Effector memory CD8-positive, alpha-beta T cell (primary cell): Measurements from ENCODE around the gene NLRP5.
A peak's percentile ranks its signal among the peaks of the same experiment; 100 is the strongest.
"Not testable (repeated sequence)": the region's sequence is repeated elsewhere in the genome, so short reads cannot be mapped to it uniquely, and the experiment has no call there.

ENCODE experiments used
- ATAC-seq: fragments of 150-1000 bp; cut with Tn5 transposase; replicated peaks from 2 replicates; pipeline ENCODE4 v1.10.0; 2021; ENCODE audit warnings: mild to moderate bottlenecking, moderate library complexity
- DNase-seq, 3 experiments: peaks; one replicate each; pipeline ENCODE4 v3.0.0; 2021
- H3K27ac Mint-ChIP-seq, 2 donors: one replicate each; pipeline ENCODE4 v1.8.0; 2022; ENCODE audit warnings: mild to moderate bottlenecking in 2 of 2, mixed read lengths in 2 of 2, moderate library complexity in 2 of 2
- H3K27me3 Mint-ChIP-seq, 2 donors: one replicate each; pipeline ENCODE4 v1.8.0; 2022; ENCODE audit warnings: mixed read lengths in 2 of 2
- H3K36me3 Mint-ChIP-seq: one replicate; pipeline ENCODE4 v1.8.0; 2022; ENCODE audit warnings: mild to moderate bottlenecking, moderate library complexity, mixed read lengths; ENCODE audit not compliant: insufficient read depth
- H3K4me1 Mint-ChIP-seq, 2 donors: one replicate each; pipeline ENCODE4 v1.8.0; 2022; ENCODE audit warnings: low read depth in 2 of 2, mixed read lengths in 2 of 2
- H3K4me3 Mint-ChIP-seq, 2 donors: one replicate each; pipeline ENCODE4 v1.8.0; 2022; ENCODE audit warnings: mild to moderate bottlenecking in 2 of 2, mixed read lengths in 2 of 2, moderate library complexity in 2 of 2
- H3K9me3 Mint-ChIP-seq, 2 donors: one replicate each; pipeline ENCODE4 v1.8.0; 2022; ENCODE audit warnings: mixed read lengths in 2 of 2

Gene NLRP5

DNA sequence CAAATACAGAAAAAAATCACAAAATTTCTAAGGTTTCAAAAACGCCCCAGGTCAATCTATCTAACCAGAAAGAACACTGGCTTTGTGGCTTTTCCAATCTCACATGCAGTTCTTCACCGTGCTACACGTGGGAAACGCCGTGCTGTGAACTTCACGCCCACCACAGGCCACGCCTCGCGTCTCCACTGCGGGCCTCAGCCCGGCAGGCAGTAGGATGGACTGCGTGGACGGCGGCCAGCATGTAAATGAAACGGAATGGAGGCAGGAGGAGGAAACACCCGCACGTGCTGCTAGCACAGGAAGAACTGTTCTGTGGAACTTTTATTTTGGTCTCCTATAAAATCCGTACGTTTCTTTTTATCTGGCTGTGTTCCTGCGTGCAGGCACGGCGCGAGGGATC lies 110.7 kb downstream of the NLRP5 start:
- no peaks in the 10 kb centered on the region for H3K27me3 Mint-ChIP-seq
- peaks cover 19% of the 10 kb centered on the region for H3K36me3 Mint-ChIP-seq
- no peak for DNase-seq
- no peak overlapping the region for H3K4me3 Mint-ChIP-seq
- no peaks in the 10 kb centered on the region for H3K9me3 Mint-ChIP-seq
- no peak for ATAC-seq
- H3K4me1 Mint-ChIP-seq = peaks cover 9 to 15% of the 10 kb centered on the region in 2 donors
- no peak overlapping the region for H3K27ac Mint-ChIP-seq

GRCh38 chr19:56097776-56098175 lies 111.2 kb downstream of the NLRP5 start:
- Mint-ChIP-seq H3K9me3 (no peaks in the 10 kb centered on the region), H3K27me3 (no peaks in the 10 kb centered on the region), H3K36me3 (peaks cover 24% of the 10 kb centered on the region), H3K4me3 (no peak overlapping the region), H3K4me1 (peaks cover 8 to 12% of the 10 kb centered on the region in 2 donors), H3K27ac (no peak overlapping the region)
- ATAC-seq (no peak), DNase-seq (no peak)

- H3K36me3 Mint-ChIP-seq = peaks cover 22% of the 10 kb centered on the region
- H3K4me1 Mint-ChIP-seq, H3K27me3 Mint-ChIP-seq, DNase-seq, H3K4me3 Mint-ChIP-seq, ATAC-seq, H3K27ac Mint-ChIP-seq, H3K9me3 Mint-ChIP-seq: not testable (repeated sequence)
These were observed 111.7 kb downstream of the NLRP5 start for GRCh38 chr19:56098237-56098636.

GRCh38 chr19:56098731-56099568 lies 112.4 kb downstream of the NLRP5 start:
- DNase-seq = no peak
- Mint-ChIP-seq H3K27ac (no peak overlapping the region), H3K36me3 (peaks cover 22% of the 10 kb centered on the region), H3K4me1 (peaks cover 5 to 8% of the 10 kb centered on the region in 2 donors), H3K4me3 (no peak overlapping the region), H3K27me3 (no peaks in the 10 kb centered on the region), H3K9me3 (no peaks in the 10 kb centered on the region)
- no peak for ATAC-seq

DNA sequence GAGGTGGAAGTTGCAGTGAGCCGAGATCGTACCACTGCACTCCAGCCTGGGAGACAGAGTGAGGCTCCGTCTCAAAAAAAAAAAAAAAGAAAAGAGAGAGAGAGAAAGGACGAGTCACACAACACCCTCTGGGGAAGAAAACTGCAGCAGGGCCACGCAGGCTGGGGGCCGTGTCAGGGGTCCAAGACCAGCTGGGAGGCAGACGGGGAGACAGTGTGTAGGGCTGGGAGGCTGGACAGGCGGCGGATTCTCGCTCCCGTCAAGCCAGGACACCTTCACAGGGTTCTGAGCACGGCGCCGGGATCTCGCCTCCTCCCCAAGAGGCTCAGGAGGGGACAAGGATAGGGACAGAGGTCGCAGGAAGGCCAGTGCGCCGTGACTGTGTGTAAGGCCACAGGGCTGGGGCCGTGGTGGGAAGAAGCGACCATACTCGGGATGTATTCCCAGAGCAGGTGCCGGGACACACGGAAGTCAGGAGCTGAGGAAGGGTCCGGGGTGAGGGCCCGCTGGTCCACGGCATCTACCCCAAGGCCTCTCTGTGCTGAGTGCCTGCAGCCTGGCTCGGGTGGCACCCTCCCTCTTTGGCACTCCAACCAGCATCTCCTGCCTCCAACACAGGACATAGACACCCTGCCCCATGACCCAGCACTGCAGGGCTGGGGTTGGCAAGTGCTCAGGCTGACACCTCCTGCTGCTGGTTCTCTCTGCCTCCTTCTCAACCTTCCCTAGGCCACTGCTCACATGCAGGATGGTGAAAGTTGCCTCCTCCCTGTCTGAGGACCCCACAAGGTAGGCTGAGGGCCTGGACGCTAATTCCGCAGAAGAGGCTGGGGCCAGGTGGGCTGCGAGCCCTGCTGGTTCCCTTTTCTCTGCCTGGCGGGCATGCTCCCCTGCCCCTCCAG lies 113.3 kb downstream of the NLRP5 start:
- H3K9me3 Mint-ChIP-seq = no peaks in the 10 kb centered on the region
- H3K27me3 Mint-ChIP-seq = no peaks in the 10 kb centered on the region
- ATAC-seq (no peak), DNase-seq (no peak)
- H3K4me1 Mint-ChIP-seq = peaks cover 8% of the 10 kb centered on the region in 2 donors
- H3K4me3 Mint-ChIP-seq = no peak overlapping the region
- H3K27ac Mint-ChIP-seq = peak overlapping the region in 1 of 2 donors; percentile 19
- peaks cover 18% of the 10 kb centered on the region for H3K36me3 Mint-ChIP-seq

DNA sequence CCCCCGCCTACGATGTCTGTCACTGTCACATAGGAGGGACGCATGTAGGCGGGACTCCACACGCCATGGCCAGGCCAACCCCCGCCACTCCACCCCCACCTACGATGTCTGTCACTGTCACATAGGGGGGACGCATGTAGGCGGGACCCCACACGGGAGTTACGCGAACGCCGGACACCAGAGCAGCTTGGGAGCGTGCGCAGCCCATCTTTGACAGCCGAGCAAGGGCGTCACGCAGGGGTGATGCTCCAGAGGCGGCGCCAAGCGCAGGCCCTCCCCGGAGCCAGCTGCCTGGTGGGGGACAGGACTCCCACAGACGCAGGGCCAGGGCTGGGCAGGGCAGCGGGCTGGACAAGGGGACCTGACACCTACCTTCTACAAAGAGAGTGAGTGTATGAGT lies 114.5 kb downstream of the NLRP5 start:
- H3K36me3 Mint-ChIP-seq = peaks cover 17% of the 10 kb centered on the region
- no peaks in the 10 kb centered on the region for H3K27me3 Mint-ChIP-seq
- peaks cover 6 to 9% of the 10 kb centered on the region in 2 donors for H3K4me1 Mint-ChIP-seq
- ATAC-seq = no peak
- no peak for DNase-seq
- no peaks in the 10 kb centered on the region for H3K9me3 Mint-ChIP-seq
- H3K4me3 Mint-ChIP-seq = no peak overlapping the region
- H3K27ac Mint-ChIP-seq = no peak overlapping the region

- Mint-ChIP-seq H3K27ac (peak overlapping the region in 1 of 2 donors; percentile 12), H3K9me3 (no peaks in the 10 kb centered on the region), H3K27me3 (no peaks in the 10 kb centered on the region), H3K36me3 (peaks cover 16% of the 10 kb centered on the region), H3K4me3 (no peak overlapping the region), H3K4me1 (peaks cover 9 to 16% of the 10 kb centered on the region in 2 donors)
- DNase-seq (no peak), ATAC-seq (no peak)
These were observed 115.4 kb downstream of the NLRP5 start for GRCh38 chr19:56101746-56102535.

DNA sequence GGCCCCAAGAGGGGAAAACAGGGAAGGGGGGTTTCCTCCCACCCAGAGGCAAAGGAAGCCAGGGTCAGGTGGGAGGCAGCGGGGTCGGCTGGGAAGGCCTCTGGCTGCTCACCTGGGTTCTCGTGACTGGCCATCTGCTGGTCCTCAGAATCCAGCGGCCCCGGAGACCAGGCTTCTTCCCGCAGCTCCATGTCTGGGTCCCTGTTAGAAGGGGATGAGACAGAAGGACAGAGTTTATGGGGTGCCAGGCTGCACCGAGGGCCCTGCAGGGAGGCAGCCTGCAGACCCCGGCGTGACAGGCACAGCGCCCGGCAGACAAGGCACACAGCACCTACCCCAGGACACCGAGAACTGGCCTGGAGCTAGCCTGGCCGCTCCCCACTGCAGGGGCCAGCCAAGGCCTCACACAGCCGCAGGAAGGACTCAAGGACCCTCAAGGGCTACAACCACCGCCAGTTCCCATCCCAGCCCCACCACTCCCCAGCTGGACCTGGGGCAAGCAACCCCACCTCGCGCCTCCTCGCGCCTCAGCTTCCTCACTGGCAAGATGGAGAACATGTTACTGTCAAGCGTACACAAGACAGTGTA lies 116.5 kb downstream of the NLRP5 start:
- peak overlapping the region in 1 of 2 donors; percentile 12 for H3K27ac Mint-ChIP-seq
- H3K9me3 Mint-ChIP-seq = no peaks in the 10 kb centered on the region
- DNase-seq (no peak), ATAC-seq (no peak)
- peaks cover 15% of the 10 kb centered on the region for H3K36me3 Mint-ChIP-seq
- H3K4me1 Mint-ChIP-seq = peaks cover 16 to 19% of the 10 kb centered on the region in 2 donors
- H3K27me3 Mint-ChIP-seq = no peaks in the 10 kb centered on the region
- no peak overlapping the region for H3K4me3 Mint-ChIP-seq

GRCh38 chr19:56104423-56104822 lies 117.8 kb downstream of the NLRP5 start:
- Mint-ChIP-seq H3K4me3 (peak overlapping the region in 1 of 2 donors; percentile 8), H3K36me3 (peaks cover 13% of the 10 kb centered on the region), H3K9me3 (no peaks in the 10 kb centered on the region), H3K4me1 (peaks cover 22 to 26% of the 10 kb centered on the region in 2 donors), H3K27ac (no peak overlapping the region), H3K27me3 (no peaks in the 10 kb centered on the region)
- no peak for ATAC-seq
- no peak for DNase-seq

GRCh38 chr19:56105090-56105701 lies 118.6 kb downstream of the NLRP5 start:
- peaks cover 13% of the 10 kb centered on the region for H3K36me3 Mint-ChIP-seq
- peaks cover 22 to 26% of the 10 kb centered on the region in 2 donors for H3K4me1 Mint-ChIP-seq
- H3K27ac Mint-ChIP-seq = peak overlapping the region in 1 of 2 donors; percentile 73
- H3K9me3 Mint-ChIP-seq = no peaks in the 10 kb centered on the region
- peak in 1 of 3 experiments; percentile 21 for DNase-seq
- H3K4me3 Mint-ChIP-seq = no peak overlapping the region
- ATAC-seq = peak; percentile 46
- H3K27me3 Mint-ChIP-seq = no peaks in the 10 kb centered on the region

DNA sequence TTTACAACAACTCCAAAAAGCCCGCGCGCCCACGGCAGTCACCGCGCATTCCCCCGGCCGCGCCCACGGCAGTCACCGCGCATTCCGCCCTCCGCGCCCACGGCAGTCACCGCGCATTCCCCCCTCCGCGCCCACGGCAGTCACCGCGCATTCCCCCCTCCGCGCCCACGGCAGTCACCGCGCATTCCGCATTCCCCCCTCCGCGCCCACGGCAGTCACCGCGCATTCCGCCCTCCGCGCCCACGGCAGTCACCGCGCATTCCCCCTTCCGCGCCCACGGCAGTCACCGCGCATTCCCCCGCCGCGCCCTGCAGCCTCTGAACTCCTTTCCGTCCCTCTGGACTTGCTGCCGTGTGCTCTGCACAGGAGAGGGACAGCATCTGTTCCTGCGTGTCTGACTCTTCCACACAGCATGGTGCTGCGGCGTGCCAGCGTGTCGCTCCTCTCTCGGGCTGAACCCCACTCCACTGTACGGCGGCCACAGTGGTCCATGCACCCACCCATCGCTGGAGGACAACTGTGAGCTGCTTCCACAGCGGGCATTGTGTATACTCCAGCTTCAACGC lies 119.3 kb downstream of the NLRP5 start:
- ATAC-seq, H3K9me3 Mint-ChIP-seq, DNase-seq, H3K27me3 Mint-ChIP-seq: not testable (repeated sequence)
- Mint-ChIP-seq H3K4me3 (peak overlapping the region in 1 of 2 donors; percentile 54), H3K4me1 (peaks cover 22 to 26% of the 10 kb centered on the region in 2 donors), H3K36me3 (peaks cover 13% of the 10 kb centered on the region), H3K27ac (peak overlapping the region; percentile 68 to 73)

DNA sequence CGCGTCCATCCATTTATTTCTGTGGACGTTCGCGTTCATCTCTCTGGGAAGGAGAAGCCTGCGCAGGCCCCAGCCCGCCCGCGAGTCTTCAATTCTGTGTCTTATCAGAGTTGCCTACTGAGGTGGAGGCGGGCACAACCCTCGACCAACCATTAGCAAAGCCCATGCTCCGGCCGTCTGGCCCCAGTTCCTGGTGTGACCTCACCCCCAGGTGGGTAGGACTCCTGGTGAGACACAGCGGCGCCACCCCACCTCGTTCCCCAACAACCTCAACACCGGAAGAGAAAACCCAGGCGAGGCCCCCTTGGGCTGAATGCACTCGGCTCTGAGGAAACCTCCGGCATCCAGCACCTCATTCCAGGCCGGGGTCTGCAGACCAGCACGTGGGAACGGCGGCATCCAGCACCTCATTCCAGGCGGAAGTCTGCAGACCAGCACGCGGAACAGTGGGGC lies 119.8 kb downstream of the NLRP5 start:
- Mint-ChIP-seq H3K9me3 (no peaks in the 10 kb centered on the region), H3K27me3 (no peaks in the 10 kb centered on the region), H3K27ac (peak overlapping the region; percentile 68 to 73), H3K4me1 (peaks cover 22 to 28% of the 10 kb centered on the region in 2 donors), H3K4me3 (peak overlapping the region in 1 of 2 donors; percentile 54), H3K36me3 (peaks cover 13% of the 10 kb centered on the region)
- no peak for ATAC-seq
- no peak for DNase-seq
